Endodermal cell (in vitro differentiated cells): ENCODE data around the gene IFIT1B. TPM values are rescaled to one million over a fixed set of nuclear protein-coding genes. Genes with fewer than 3 reads are reported as not detected.
"Not testable (repeated sequence)": the region's sequence is repeated elsewhere in the genome, so short reads cannot be mapped to it uniquely, and the experiment has no call there.

Experiments used
- DNase-seq: peaks from one replicate; pipeline ENCODE4 v3.0.0-alpha.2; 2017
- H3K27ac ChIP-seq: 2 replicates; pipeline ENCODE4 v1.5.1; 2013; ENCODE audit warnings: mild to moderate bottlenecking, low read depth, low read length, moderate library complexity
- H3K27me3 ChIP-seq: 2 replicates; pipeline ENCODE4 v1.6.1; 2013; ENCODE audit warnings: mild to moderate bottlenecking, low read length, moderate library complexity; ENCODE audit not compliant: insufficient read depth, control insufficient read depth, poor library complexity, severe bottlenecking
- H3K36me3 ChIP-seq: 2 replicates; pipeline ENCODE4 v1.7.0; 2013; ENCODE audit warnings: mild to moderate bottlenecking, low read length, moderate library complexity; ENCODE audit not compliant: control insufficient read depth, insufficient read depth
- H3K4me1 ChIP-seq: one replicate; pipeline ENCODE4 v1.7.0; 2013; ENCODE audit warnings: low read length; ENCODE audit not compliant: control insufficient read depth, insufficient read depth
- H3K4me3 ChIP-seq: 2 replicates; pipeline ENCODE4 v1.5.1; 2013; ENCODE audit warnings: mild to moderate bottlenecking, low read length, moderate library complexity
- H3K9ac ChIP-seq: 2 replicates; pipeline ENCODE4 v1.6.1; 2013; ENCODE audit warnings: mild to moderate bottlenecking, low read length, moderate library complexity; ENCODE audit not compliant: poor library complexity, severe bottlenecking; ENCODE audit errors: extremely low read depth
- H3K9me3 ChIP-seq: 2 replicates; pipeline ENCODE4 v1.6.1; 2013; ENCODE audit warnings: mild to moderate bottlenecking, low read length, moderate library complexity; ENCODE audit not compliant: control insufficient read depth
- H3K27ac Mint-ChIP-seq: 2 replicates; pipeline ENCODE4 v1.8.0; 2020; ENCODE audit warnings: mixed read lengths
- H3K27me3 Mint-ChIP-seq: 2 replicates; pipeline ENCODE4 v1.8.0; 2021; ENCODE audit warnings: mild to moderate bottlenecking, mixed read lengths; ENCODE audit not compliant: insufficient read depth
- H3K36me3 Mint-ChIP-seq: 2 replicates; pipeline ENCODE4 v1.8.0; 2020; ENCODE audit warnings: low read depth, mixed read lengths
- H3K4me1 Mint-ChIP-seq: 2 replicates; pipeline ENCODE4 v1.8.0; 2020; ENCODE audit warnings: mixed read lengths
- H3K4me3 Mint-ChIP-seq: 2 replicates; pipeline ENCODE4 v1.8.0; 2020; ENCODE audit warnings: mild to moderate bottlenecking, moderate library complexity, mixed read lengths
- H3K9me3 Mint-ChIP-seq: 2 replicates; pipeline ENCODE4 v1.8.0; 2020; ENCODE audit warnings: mild to moderate bottlenecking, mixed read lengths
- WGBS, 2 experiments: methylation state at CpG; one replicate each; pipeline versions ENCODE4 v1.1.5 to v1.1.7; 2013; ENCODE audit warnings: missing lambda C conversion rate in 2 of 2, mixed read lengths in 1 of 2; ENCODE audit not compliant: insufficient coverage in 1 of 2, insufficient read length in 1 of 2; 5-methylcytosine and 5-hydroxymethylcytosine counted together
- total RNA-seq, 2 donors: library from RNA; stranded (reverse); fragmentation: NEBNext Ultra II Directional in 1 of 2; extraction: Animal tissue kit (Norgen Biotek cat#: 25700) in 1 of 2; gene quantifications; 2 replicates in 1 of 2; 3 replicates in 1 of 2; pipeline ENCODE4 v1.2.1, GENCODE V29; 2021
- TF ChIP-seq, protein P1 (sequence below): fragments of 200-600 bp; sonication (generic); conservative IDR thresholded peaks from 2 replicates; pipeline ENCODE4 v1.5.0; 2021; ENCODE audit warnings: antibody characterized with exemption, mild to moderate bottlenecking

IFIT1B gene
- total RNA-seq, 2 donors from 2014 or later, result not detected

DNA sequence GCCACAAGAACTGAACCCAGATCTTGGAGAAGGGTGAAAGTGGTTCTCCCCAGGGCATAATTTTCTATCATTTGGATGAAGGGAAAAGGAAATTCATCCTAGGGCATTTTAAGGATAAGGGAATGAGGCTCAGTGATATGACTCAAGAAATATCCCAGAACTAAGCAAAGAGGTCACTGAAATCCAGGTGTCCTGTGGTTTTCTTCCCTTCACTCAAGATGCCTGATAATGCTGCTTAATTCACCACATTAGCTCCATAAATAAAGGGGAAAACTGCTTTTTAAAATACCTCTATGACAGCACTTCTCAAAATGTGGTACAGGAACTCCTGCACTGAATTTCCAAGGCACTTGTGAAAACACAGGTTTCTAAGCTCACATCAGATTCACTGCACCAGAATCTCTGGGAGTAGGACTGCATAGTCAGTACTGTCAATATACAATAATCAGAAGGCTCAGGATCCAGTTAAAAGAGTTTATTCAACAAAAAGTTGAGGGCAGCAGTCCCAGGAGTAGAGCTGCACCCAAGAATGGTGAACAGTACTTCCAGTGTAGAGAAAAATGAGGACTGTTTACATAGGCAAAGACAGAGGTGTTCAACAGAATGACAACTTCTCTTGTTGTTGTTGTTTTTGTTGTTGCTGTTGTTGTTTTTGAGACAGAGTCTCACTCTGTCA lies 47.2 kb upstream of the IFIT1B start:
- no peak overlapping the region for H3K9ac ChIP-seq
- DNase-seq, result no peak
- H3K4me1 ChIP-seq, result peaks cover 25% of the 10 kb centered on the region
- TF ChIP-seq, protein P1, sequence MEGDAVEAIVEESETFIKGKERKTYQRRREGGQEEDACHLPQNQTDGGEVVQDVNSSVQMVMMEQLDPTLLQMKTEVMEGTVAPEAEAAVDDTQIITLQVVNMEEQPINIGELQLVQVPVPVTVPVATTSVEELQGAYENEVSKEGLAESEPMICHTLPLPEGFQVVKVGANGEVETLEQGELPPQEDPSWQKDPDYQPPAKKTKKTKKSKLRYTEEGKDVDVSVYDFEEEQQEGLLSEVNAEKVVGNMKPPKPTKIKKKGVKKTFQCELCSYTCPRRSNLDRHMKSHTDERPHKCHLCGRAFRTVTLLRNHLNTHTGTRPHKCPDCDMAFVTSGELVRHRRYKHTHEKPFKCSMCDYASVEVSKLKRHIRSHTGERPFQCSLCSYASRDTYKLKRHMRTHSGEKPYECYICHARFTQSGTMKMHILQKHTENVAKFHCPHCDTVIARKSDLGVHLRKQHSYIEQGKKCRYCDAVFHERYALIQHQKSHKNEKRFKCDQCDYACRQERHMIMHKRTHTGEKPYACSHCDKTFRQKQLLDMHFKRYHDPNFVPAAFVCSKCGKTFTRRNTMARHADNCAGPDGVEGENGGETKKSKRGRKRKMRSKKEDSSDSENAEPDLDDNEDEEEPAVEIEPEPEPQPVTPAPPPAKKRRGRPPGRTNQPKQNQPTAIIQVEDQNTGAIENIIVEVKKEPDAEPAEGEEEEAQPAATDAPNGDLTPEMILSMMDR, result no peak
- no peaks in the 10 kb centered on the region for H3K9me3 Mint-ChIP-seq
- H3K36me3 ChIP-seq, result no peaks in the 10 kb centered on the region
- no peaks in the 10 kb centered on the region for H3K27me3 Mint-ChIP-seq
- no peak overlapping the region for H3K4me3 Mint-ChIP-seq
- peak overlapping the region; percentile 58 for H3K27ac Mint-ChIP-seq
- H3K27ac ChIP-seq, result no peak overlapping the region
- H3K36me3 Mint-ChIP-seq, result no peaks in the 10 kb centered on the region
- no peaks in the 10 kb centered on the region for H3K27me3 ChIP-seq
- peaks cover 55% of the 10 kb centered on the region for H3K4me1 Mint-ChIP-seq
- H3K4me3 ChIP-seq, result no peak overlapping the region
- no peaks in the 10 kb centered on the region for H3K9me3 ChIP-seq

DNA sequence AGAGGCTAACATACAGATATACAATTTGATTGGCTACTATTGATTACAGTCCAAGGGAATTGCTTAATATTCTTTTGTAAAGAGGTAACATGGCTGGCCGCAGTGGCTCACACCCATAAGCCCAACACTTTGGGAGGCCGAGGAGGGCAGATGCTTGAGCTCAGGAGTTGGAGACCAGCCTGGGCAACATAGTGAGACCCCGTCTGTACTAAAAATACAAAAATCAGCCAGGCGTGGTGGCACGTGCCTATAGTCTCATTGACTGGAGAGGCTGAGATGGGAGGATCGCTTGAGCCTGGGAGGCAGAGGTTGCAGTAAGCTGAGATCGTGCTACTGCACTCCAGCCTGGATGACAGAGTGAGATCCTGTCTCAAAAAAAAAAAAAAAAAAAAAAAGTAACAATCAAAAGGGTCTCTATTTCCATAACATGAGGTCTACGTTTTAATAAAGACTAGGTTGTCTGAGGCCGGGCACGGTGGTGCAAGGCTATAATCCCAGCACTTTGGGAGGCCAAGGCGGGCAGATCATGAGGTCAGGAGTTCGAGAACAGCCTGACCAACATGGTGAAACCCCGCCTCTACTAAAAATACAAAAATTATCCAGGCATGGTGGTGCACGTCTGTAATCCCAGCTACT lies 46.3 kb upstream of the IFIT1B start:
- H3K36me3 Mint-ChIP-seq, H3K9me3 Mint-ChIP-seq, H3K36me3 ChIP-seq, DNase-seq, H3K9ac ChIP-seq, H3K27ac ChIP-seq, H3K27me3 ChIP-seq, H3K4me3 ChIP-seq, H3K9me3 ChIP-seq, H3K4me3 Mint-ChIP-seq, H3K27me3 Mint-ChIP-seq: not testable (repeated sequence)
- H3K27ac Mint-ChIP-seq, result peak overlapping the region; percentile 58
- 92 to 94% methylated on average over 12 to 14 of the region's 14 CpGs for WGBS, 2 experiments
- H3K4me1 ChIP-seq, result peaks cover 25% of the 10 kb centered on the region
- H3K4me1 Mint-ChIP-seq, result peaks cover 55% of the 10 kb centered on the region

DNA sequence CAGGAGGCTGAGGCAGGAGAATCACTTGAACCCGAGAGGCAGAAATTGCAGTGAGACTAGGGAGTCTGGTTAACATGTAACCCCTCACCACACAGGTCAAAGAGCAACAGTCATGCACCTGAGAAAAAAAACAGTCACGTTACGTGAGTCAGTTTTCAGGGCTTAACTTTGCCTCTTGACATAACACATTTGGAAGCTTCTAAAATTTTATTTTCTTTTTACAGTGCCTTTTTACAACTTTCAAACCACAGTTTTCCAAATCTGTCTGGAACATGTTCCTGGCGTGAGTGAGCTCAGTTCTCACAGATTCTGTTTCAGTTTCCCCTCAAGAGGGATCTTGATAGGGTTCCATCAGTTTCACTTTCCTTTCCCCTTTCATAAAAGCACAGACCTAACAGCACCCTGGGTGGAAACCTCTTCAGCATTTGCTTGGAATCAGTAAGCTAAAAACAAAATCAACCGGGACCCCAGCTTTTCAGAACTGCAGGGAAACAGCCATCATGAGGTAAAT lies 45.7 kb upstream of the IFIT1B start:
- Histone ChIP-seq H3K27me3 (no peaks in the 10 kb centered on the region), H3K9ac (no peak overlapping the region), H3K4me1 (peaks cover 25% of the 10 kb centered on the region), H3K27ac (no peak overlapping the region), H3K4me3 (no peak overlapping the region), H3K36me3 (no peaks in the 10 kb centered on the region), H3K9me3 (no peaks in the 10 kb centered on the region)
- no peak for DNase-seq
- no peaks in the 10 kb centered on the region for H3K36me3 Mint-ChIP-seq
- no peaks in the 10 kb centered on the region for H3K9me3 Mint-ChIP-seq
- TF ChIP-seq, protein P1, result no peak
- H3K4me3 Mint-ChIP-seq, result no peak overlapping the region
- peak overlapping the region; percentile 97 for H3K27ac Mint-ChIP-seq
- no peaks in the 10 kb centered on the region for H3K27me3 Mint-ChIP-seq
- H3K4me1 Mint-ChIP-seq, result peaks cover 55% of the 10 kb centered on the region
- WGBS, 2 experiments, result 82 to 86% methylated on average over 4 to 5 of the region's 5 CpGs
